ENCODE measurements around the gene FAM120AOS.
"Not testable (repeated sequence)": the region's sequence is repeated elsewhere in the genome, so short reads cannot be mapped to it uniquely, and the experiment has no call there.

The FAM120AOS gene

GRCh38 chr9:93466416-93467061 lies 13.2 kb upstream of the FAM120AOS start:
- DNase-seq, result no peak

GRCh38 chr9:93465855-93466254 lies 12.5 kb upstream of the FAM120AOS start:
- DNase-seq, result no peak

DNA sequence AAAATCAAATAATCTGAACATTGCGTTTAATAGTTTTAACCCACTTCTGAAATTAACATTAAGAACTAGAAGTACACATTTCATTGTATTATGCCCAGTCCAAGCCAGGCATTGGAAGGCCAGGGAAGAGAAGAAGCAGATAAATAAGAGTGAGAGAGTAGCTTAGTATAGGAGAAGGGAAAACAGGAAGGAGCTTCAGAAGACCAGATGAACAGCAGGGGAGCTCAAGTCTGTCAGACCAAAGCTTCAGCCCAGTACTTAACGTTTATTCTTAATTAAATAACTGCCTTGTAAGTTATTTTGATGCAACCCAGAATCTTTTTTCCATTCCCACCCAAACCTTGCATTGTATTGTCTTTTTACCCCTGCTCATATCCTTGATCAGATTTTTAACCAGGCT lies 11.5 kb upstream of the FAM120AOS start:
- no peak for DNase-seq

- no peak for DNase-seq
Observed at GRCh38 chr9:93464395-93464794, 11.0 kb upstream of the FAM120AOS start.

DNA sequence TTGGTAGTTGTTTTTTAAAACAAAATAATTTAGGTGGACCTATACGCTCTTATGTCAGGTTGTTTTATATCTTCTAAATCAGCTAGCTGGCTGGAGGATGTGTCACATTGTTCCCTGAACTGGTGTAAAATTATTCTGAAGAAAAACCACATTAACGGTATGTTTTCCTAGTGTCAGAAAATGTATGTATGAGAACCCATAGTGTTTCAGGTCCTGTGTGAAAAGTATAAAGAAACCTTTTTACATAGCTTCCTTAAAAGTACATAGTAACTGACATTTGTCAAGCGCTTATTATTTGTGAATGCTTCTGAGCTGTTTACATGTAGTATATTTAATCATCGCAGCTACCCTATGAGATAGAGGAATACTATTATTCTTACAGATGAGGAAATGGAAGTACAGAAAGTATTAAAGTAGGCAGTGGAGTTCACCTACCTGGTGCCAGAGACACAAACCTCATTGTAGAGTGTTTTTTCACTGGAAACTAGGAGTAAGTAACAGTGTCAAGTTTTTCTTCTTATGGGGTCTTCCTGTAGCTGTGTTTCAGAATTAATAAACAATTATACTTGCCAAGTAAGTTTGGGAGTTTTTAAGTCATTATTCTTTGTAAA lies 10.4 kb upstream of the FAM120AOS start:
- DNase-seq, result no peak

DNA sequence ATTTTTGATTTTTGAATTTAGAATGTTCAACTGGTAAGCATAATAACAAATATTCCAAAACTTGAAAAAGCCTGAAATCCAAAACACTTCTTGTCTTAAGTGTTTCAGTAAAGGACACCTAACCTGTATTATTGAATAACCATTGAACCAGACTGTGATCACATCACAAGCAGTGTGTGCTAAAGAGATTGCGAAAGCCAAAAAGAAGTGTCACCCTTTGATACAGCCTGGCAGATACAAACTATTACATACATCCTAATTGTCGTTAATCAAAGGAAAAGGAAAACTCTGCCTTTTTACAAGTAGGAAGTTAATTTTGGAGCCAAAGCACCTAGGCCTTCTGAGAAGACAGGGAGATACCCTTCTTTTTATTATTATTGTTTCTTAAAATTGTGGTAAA lies 8.4 kb upstream of the FAM120AOS start:
- DNase-seq, result no peak

DNA sequence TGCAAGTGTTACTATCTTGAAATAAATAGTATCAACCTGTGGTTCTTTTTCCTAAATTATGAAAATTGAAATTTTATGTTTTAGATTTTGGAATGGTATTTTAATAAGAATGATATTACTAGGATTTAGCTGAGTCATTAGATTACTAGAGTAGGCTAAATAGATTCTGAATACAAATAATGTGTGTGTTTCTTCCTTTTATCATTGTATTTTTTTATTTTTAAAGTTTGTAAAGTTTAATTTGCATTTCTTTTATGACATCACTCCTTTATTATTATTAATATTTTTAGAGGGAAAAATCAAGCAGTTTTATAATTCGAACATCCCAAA lies 8.0 kb upstream of the FAM120AOS start:
- no peak for DNase-seq

GRCh38 chr9:93460689-93461413 lies 7.5 kb upstream of the FAM120AOS start:
- no peak for DNase-seq

DNA sequence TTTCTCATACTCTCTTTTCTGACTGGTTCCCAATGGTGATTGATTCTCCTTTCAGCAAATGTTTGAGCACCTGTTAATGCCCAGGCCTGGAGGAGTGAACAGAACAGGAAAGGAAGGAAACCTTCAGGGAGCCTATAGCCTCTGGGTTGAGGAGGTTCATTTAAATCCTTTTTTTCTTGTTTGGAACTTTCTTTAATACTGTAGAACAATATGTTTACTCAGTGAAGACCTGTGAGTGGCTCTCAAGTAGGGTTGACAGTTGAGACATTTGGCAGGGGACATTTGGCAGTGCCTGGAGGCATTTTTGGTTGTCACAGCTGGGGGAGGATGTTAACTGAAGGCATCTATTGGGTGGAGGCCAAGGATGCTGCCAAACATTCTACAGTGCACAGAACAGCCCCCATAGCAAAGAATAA lies 6.1 kb upstream of the FAM120AOS start:
- no peak for DNase-seq

DNA sequence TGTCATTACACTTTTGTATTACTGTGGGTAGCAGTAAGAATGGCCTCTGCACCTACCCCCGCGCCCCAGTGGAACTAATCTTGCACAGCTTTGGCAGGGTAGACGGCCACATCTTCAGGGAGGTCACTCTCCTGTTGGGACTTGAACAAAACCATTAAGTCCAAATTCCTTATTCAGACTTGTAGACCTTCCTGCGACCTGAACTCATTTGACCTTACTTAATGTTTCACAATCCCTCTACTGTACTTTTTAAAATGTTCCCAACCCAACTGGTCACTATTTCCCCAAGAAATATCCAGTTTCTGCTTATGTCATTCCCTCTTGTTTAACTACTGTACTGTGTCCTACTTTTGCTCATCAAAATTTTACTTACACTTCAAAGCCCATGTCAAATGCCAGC lies 5.3 kb upstream of the FAM120AOS start:
- DNase-seq, result no peak

DNA sequence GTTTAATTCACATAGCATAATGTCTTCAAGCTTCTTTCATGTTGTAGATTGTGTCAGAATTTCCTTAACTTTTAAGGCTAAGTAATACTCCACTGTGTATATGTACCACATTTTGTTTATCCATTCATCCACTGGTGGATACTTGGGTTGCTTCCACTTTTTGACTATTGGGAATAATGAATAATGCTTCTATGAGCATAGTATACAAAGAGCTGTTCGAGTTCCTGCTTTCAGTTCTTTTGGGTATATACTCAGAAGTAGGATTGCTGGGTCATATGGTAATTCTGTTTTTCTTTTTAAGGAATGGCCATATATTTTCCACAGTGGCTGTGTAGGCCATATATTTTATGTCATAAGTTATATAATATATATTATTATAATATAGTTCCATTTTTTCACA lies 3.6 kb upstream of the FAM120AOS start:
- DNase-seq, result no peak

- no peak for DNase-seq
Observed at GRCh38 chr9:93456504-93456903, 3.1 kb upstream of the FAM120AOS start.

DNA sequence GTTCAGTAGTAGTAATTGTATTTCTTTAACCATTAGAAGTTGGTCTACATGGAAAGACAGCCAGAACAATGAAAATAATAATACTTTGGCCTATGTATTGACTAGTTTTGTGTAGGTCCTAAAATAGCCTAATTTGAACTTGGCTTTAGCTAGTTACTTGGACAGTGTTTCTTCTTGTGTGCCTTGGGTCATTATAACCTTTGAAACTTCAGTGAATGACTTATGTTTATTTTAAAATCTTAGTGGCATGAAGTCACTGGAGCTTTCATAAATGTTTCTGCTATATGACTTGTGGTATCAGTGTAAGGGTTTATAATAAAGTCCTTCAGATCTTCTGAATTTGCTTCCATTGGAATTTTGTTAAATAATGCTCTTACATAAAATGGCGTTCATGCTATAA lies 2.6 kb upstream of the FAM120AOS start:
- DNase-seq, result no peak

GRCh38 chr9:93452710-93453046 lies 703 bp downstream of the FAM120AOS start:
- DNase-seq, result peak in 1 of 2 experiments; percentile 12

DNA sequence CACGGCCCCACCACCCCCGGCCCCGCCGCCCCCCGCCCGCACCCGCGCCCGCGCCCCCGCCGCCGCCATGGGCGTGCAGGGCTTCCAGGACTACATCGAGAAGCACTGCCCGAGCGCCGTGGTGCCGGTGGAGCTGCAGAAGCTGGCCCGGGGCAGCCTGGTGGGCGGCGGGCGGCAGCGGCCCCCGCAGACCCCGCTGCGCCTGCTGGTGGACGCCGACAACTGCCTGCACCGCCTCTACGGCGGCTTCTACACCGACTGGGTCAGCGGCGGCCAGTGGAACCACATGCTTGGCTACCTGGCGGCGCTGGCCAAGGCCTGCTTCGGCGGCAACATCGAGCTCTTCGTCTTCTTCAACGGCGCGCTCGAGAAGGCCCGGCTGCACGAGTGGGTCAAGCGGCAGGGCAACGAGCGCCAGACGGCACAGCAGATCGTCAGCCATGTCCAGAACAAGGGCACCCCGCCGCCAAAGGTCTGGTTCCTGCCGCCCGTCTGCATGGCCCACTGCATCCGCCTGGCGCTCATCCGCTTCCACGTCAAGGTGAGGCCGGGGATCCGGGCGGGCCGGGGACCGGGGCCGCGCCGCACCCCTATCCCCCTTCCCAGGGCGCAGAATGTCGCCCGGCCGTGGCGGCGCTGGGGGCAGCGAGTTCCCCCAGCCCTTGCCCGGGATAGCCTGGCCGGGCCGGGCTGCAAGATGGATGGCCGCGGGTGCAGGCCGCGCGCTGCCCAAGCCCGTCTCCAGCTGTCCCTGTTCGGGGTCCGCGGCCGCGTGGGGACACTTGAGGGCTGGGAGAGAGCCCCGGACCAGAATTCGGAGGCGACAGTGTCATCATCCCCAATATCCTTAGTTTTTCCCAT lies 1.3 kb downstream of the FAM120AOS start:
- peak in 1 of 2 experiments; percentile 42 for DNase-seq

GRCh38 chr9:93450945-93451815 lies 2.2 kb downstream of the FAM120AOS start, which contains the start of gene FAM120A:
TSS of gene FAM120A (plus strand) at chr9:93451685. CDS start at chr9:93451916, 231 bp downstream.
- DNase-seq, result peak; percentile 51 to 70

DNA sequence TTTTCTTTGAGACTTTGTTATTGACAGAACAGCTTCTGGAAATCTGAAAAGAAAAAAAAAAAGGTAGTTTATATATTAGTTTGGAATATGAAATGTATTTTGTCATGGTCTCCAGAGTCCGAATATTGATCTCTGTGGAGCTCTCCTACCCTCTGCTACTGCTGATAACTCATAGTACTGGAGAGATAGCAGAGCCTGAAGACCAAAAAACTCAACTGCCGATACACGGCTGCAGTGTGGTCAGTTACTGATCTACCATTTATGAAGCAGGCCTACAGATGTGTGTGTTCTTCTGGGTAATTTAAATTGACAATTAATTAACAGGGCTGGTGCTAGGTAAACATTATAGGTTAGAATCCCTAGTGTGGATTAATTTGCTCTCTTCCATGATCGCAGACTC lies 5.7 kb downstream of the FAM120AOS start:
- no peak for DNase-seq

DNA sequence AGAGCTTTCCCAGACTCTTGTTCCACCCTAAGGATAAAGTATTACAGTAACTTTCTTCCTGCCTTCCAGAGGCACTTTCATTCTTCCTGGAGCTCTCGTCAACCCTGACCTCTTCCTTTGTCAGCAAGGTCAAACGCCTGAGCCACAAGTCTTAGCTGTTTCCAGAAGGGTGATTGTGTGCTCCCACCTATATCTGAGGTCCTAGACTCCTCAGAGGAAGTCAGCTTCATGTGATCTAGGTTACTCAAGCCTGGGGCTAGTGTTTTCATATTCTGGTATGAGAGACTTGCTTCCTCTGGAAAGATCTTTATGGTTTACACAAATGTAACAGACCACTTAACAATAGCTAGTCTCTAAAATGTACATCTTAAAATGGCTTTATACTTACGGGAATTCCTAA lies 7.3 kb downstream of the FAM120AOS start:
- no peak for DNase-seq

DNA sequence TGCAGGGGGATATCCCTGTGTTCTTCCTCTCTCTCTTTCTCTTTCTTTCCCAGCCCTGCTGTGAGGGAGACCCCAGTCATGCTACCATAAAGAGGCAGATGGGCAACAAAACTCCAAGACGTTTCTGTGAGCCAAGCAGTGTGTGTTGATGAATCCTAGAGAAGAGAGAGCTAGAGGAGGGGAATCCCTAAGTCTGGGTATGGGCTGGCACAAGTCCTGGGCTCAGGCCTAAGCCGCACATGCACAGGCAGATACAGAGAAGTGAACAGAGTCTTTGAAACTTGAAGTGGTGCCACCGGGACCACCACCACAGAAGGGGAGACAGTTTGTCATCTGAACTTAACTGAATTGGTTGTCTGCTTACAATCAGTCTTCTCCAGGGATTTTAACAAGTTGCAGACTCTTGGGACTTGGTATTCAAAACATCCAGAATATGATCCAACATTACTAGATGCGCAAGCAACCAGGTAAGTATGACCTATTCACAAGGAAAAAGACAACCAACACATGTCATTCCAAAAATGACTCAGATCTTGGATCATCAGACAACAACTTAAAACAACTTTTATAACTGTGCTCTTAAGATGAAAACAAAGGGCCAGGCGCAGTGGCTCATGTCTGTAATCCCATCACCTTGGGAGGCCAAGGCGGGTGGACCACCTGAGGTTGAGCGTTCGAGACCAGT lies 12.3 kb downstream of the FAM120AOS start:
- DNase-seq, result no peak

DNA sequence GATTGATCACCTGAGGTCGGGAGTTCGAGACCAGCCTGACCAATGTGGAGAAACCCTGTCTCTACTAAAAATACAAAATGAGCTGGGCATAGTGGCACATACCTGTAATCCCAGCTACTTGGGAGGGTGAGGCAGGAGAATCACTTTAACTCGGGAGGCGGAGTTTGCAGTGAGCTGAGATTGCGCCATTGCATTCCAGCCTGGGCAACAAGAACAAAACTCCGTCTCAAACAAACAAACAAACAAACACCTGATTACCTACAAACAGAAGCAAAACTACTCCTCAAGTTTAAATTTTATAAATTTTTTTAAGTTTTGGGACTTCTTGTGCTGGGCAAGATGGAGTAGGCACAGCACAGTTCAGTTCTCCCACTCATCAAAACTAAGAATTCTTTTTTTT lies 14.1 kb downstream of the FAM120AOS start:
- not testable (repeated sequence) for DNase-seq

DNA sequence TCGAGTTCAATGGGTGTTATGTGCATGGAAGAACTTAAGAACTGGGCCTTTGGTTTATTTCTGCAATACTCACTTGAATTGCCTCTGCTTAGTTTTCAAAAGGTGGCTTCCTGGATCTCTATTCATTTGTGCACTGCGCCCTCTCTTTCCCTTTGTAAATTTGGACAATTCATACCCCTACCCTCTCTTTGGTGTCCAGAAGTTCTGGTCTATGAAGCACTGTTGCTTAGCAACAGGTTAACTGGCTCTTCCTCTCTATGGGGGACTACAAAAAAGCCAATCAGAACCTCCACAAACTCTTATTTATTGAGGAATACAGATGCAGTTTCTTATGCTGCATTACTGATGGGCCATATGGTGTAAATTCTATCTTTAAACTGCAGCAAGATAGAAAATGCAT lies 15.4 kb downstream of the FAM120AOS start:
- DNase-seq, result no peak
